GM19099 (cell line): ENCODE measurements around the gene NOXA1.

Experiments
- POLR2A ChIP-seq: IDR thresholded peaks from 3 replicates; pipeline ENCODE4 v1.6.1; 2011; ENCODE audit warnings: low read depth; ENCODE audit not compliant: insufficient read length; ENCODE audit errors: extremely low read depth

The NOXA1 gene

DNA sequence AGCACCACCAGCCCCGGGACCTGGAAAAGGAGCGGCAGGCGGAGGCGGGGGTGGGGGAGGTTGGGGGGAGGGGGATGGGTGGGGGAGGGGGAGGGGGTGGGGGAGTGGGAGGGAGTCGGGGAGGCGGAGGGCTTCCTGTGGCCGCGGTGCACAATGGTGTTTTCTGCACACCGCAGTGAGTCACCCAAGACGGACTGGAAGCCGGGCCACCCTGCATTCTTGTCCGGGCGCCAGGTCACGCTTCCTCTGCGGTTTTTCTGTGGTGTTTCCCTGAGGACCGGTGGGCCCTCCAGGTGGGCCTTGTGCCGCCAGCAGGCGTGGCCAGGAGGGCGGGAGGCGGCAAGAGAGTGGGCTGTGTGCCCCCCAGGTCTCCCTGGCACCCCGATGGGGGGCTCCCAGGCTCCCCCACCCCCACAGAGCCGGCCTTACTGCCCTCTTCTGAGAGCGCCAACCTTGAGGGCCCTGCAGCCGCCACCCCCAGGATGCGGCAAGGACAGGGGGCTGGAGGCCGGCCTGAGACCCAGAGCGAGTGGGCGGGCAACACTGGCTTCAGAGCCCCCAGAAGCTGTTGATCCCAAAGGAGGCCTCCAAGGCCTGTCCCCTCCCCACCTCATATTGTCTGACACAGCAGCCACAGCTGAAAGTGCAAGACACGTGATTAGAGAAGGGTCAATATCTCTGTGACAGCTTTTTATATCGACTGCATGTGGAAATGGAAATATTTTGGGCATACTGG is 11.4 kb upstream of the NOXA1 start:
- no peak for TF ChIP-seq POLR2A

DNA sequence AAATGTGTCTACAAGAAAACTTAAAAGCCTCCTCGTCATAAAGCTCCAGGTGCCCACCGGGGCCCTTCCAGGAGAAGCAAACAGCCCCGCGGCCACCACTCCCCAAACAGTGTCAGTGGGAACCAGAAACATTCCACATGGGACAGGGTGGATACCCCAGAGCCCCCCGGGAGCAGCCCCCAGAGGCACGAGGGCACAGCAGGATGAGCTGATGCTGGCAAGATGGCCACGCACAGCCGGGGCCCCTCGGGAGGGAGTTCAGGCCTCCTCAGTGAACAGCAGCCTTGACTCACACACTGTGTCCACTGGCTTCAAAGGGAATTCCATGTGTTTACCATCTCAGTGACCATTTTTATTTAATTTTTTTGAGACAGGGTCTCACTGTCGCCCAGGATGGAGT is 10.8 kb upstream of the NOXA1 start:
- TF ChIP-seq POLR2A, result no peak

DNA sequence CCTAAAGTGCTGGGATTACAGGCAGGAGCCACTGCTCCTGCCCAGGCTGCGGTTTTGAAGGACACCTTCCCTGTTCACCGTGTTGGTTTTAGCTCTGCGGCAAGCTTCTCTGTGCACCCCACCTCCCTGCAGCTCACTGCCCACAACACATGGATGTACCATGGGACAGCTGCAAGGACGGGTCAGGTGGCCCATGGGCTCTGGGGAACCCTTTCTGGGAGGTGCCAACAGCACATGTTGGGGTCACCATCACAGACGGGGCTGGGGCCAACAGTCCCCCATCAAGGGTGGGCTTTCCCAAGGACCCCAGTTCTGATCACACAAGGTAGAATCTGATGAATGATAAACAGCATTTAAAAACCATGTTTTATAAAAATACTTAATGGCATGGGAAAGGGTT is 7.7 kb upstream of the NOXA1 start:
- TF ChIP-seq POLR2A, result no peak

DNA sequence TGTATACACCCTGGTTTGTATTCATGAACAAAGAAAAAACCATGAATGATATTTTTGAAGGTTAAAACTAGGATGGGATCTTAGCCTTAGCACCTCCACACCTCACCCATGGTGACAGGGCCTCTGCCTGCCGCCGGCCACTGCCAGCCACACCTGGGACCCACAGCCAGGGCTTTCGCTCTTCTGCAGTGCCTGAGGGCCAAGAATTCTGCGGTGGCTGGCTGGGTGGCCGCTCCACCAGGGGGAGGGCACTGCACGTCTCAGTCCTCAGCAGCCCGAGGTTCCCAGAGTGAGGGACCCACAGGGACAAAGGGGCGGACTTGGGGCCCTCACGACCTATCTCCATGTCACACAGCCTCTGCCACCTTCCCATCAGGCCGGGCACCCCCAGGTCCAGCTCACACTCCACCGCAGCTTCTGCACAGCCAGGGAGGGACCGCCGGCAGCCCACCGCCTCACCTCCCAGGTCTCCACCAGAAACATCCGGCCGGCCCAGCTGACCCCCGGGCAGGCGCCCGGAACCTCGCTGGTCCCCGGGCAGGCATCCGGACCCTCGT is 7.1 kb upstream of the NOXA1 start:
- no peak for TF ChIP-seq POLR2A

DNA sequence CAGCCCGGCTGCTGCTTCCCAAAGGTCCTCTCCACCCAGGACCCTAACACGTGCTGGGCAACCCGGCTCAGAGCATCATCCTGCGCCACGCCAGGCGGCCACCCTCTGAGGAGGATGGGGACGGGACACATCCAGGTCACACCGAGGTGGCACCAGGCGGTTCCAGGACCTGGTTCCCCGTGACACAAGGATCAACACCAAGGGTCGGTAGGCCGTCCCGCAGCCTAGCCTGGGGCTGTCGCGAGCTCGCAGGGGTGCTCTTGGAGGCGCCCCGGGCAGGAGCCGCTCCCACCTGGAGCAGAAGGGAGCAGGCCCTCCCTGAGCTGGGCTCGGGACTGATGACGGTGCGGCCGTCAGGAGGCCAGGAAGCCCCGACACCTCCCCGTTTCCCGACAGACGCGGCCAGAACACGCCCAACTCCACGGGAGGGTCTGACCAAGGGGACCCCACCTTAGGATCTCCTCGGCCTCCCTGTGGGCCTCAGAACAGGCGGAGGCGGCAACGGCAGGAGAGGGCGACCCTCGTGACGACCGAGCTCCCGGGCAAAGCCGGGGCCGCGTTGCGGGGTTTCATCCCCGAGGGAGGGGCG is 6.5 kb upstream of the NOXA1 start:
- no peak for TF ChIP-seq POLR2A

DNA sequence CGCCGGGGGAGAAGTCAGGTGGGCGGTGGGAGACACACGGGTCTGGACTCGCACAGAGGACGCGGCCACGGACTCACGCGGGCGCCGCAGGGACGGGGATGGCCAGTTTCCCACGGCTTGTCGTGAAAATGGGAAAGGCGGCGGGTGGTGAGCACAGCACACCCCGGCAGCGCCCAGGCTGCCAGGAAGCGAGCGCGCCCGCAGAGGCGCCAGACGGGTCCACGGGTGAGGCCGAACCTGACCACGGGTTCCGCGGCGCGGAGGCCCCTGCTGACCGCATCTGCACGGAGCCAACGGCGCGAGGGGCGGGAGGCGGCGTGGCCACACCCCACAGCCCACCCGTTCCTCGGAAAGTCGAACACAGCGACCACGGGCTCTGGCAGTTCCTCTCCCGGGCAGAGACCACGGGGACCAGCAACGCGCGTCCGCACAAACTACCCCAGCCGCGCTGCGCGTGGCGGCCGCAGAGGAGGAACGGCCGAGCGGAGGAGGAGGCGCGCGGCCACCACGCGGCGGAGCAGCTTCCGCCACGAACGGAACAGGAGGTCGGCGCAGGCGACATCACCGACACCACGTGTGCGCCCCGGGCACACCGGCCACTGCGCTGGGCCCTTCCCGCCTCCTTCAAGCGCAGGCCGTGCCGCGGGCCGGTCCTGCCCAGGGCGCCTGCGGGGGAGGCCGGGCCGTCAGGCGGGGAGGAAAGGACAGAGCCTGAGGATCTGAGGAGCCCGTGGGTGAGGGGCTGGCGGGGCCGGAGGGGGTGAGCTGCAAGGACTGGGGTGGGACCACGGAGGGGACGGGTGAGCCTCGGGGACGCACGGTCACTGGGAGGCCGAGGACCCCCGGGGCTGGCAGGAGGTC is 5.8 kb upstream of the NOXA1 start:
- no peak for TF ChIP-seq POLR2A

DNA sequence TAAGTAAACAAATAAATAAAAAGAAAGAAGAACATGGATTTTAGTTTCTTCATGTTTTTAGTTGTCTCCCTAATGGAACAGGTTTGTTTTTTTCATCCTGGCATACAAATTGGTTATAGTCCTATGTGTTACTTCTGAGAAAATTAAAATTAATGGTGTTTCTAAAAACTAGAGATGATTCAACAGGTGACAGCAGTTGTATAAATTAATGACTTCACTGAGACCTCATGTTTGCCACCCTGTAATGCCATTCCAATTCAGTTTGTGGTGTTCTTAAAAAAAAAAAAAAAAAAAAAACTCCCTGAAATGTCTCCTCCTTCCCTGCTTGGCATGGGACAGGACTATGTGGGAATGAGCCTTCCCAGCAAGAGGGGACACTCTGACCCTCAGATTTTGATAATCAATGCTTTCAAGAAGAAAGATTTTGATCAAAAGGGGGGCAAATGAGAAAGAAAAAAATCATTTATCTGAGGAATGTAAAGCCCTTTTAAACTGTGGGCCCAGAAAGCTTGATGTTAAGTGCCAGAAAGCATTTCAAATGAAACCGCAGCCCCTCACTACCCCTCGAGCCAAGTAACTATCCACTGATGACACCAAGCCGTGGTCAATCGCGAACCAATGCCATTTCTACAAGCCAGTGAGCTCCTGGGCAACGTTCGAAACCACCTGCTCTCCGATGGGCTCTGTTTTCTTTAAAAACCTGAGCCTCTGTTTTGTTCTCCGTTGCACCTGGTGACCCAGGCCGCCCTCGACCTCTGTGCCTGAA is 1.2 kb upstream of the NOXA1 start:
- no peak for TF ChIP-seq POLR2A

DNA sequence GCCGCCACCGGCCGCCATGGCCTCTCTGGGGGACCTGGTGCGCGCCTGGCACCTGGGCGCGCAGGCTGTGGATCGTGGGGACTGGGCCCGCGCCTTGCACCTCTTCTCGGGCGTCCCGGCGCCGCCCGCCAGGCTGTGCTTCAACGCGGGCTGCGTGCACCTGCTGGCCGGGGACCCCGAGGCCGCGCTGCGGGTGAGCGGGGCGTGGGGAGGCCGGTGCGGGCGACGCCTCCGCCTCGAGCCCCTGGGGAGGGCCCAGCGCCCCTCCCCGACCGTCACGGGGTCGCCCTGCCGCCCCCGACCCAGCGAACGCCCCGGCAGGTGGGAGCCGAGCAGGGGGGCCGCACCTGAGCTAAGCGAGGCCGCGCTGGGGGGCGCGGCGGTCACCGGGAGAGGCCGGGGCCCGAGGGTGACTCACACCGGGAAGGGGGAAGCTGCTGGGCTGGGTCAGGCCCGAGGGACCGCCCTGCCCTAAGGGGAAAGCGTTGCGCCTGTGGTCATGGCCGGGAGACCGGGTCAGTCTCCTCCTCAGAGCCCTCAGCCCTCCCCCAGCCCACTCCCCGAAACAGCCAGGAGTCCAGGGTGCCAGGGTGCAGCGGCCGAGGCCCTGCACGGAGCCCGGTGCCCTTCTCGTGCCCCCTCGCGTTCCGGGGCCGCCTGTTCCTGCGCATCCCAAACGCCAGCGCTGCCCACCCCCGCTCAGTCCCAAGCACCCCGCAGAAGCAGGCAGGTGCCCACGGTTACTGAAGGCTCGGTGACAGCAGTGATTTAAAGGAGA is 510 bp downstream of the NOXA1 start:
- TF ChIP-seq POLR2A, result no peak

DNA sequence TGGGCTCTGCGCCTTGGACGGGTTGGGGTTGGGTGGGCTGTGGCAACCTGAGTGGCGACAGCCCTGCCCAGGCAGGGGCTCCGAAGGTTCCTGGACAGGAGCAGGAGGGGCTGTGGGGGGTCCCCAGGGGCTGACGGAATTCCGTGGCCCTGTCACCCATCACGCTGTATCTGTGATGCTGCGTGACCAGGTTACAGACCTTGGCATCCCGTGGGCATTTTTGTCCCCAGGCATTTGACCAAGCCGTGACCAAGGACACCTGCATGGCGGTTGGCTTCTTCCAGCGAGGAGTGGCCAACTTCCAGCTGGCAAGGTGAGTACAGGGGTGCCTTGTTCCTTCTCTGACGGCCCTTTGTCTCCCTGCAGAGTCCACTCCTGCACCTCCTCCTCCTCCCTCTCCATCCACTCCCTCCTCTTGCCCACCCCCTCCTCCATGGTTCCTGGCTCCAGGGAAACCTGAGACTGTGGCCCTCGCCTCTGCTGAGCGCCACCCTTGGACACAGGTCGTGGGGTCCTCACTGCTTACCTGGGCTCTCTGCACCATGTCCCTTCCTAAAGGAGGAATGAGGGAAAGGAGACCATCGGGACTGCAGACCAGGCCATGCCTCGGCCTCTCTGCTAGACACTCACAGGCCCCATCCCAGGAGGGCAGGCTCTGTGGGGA is 3.0 kb downstream of the NOXA1 start:
- TF ChIP-seq POLR2A, result no peak

DNA sequence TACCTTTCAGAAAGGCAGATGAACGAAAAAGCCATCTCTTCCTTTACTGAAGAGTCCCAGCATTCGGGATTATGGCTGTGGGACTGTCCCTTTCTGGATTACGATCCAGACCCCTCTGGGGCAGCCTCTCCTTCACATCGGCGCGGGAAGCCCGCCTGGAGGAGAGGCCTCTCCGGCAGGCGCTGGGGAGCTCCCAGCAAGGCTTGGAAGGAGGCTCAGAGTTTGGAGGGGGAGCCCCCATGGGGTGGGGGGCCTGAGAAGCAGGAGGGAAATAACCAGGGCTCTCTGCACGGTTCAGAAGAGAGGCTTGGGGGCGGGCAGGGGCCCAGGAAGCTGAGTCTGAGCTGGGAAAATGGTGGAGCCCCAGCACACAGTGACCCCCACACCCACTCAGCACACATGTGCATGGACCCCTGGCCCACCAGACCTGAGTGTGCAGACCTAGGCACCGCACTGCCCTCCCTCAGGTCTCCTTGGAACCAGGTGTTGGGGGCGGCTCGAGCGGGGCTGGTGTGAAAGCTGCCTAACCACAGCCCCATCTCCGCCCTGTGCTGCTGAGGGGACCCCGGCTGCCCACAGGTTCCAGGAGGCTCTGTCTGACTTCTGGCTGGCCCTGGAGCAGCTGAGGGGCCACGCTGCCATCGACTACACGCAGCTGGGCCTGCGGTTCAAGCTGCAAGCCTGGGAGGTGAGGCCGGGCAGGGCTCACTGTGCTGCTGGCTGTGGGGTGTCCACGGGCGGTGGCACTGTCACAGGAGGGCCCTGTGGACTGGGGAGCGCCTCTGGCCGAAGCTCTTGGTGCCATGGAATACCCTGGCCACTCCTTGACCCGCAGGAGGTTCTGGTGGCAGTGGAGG is 4.5 kb downstream of the NOXA1 start:
- TF ChIP-seq POLR2A, result no peak

DNA sequence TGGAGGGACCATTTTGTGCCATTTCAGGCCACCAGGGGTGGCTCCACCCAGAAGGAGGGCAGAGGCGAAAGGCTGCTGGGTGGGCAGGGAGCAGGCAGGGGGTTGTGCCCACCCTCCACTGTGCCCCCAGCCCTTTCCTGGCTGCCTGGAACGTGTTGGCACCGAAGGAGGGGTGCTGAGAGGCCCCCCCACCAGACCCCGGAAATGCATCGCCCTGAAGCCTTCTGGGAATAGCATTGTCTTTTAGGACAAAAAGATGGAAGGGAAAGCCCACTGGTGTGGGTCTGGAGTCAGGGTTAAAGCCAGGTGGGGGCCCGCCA is 5.1 kb downstream of the NOXA1 start:
- no peak for TF ChIP-seq POLR2A

DNA sequence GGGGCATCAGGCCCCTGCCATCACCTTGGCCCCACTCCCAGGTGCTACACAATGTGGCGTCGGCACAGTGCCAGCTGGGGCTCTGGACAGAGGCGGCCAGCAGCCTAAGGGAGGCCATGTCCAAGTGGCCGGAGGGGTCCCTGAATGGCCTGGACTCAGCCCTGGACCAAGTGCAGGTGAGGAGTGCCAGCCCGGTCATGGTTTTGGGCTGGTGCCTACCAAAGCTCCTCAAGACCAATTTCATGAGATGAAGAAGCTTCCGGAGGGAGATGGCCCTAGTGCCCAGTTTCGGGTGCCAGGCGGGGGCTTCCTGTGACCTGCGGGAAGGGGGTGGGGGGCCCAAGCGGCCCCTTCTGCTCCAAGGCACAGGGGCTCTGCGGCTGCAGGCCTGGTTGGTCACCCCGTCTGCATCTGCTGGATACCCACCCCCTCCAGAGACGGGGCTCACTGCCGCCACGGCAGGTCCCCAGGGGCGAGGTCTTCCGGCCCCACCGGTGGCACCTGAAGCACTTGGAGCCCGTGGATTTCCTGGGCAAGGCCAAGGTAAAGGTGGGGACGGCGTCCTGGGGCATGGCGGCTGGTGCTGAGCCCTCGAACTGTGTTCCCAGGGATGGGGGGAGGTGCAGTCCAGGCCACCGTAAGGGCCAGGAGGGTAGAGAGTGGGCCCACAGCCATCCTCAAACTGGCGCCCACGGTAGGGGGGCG is 5.8 kb downstream of the NOXA1 start:
- TF ChIP-seq POLR2A, result no peak
